Tibial nerve (tissue), 4 donors: Measurements from ENCODE around the gene BLOC1S3.

Source experiments
- CTCF ChIP-seq, 5 experiments: fragments of 200-600 bp in 3 of 5; fragments of 450-650 bp in 2 of 5; sonication (generic) in 3 of 5; IDR thresholded peaks; one replicate each; pipeline ENCODE4 v1.5.1; 2016 to 2019; ENCODE audit warnings: antibody characterized with exemption in 5 of 5, mild to moderate bottlenecking in 3 of 5, moderate library complexity in 2 of 5
- EP300 ChIP-seq, 2 donors: sonication (generic); formaldehyde crosslinking; IDR thresholded peaks; one replicate each; pipeline ENCODE4 v1.6.1; 2017; ENCODE audit warnings: antibody characterized with exemption in 2 of 2, mild to moderate bottlenecking in 1 of 2
- POLR2A ChIP-seq, 2 donors: fragments of 450-650 bp; IDR thresholded peaks; one replicate each; pipeline ENCODE4 v1.6.1; 2017; ENCODE audit warnings: antibody characterized with exemption in 2 of 2, mild to moderate bottlenecking in 2 of 2, moderate library complexity in 2 of 2

DNA sequence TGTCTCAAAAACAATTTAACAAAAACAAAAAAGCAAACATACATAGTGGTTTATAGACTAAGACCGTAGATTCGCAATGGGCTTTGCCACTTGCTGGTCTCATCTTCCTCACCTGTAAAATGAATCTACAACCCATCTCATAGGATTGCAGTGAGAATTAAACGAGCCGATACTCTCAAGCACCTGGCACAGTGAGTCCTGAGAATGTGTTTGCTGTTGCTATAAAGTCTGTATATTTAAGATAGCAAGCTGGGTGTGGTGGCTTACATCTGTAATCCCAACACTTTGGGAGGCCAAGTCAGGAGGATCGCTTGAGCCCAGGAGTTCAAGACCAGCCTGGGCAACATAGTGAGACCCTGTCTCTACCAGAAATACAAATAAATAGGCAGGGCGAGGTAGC is 44.1 kb downstream of the BLOC1S3 start:
- TF ChIP-seq CTCF (IDR thresholded peaks at IDR 0.05): no peak
- no peak for TF ChIP-seq EP300 (IDR thresholded peaks at IDR 0.05)
- TF ChIP-seq POLR2A (IDR thresholded peaks at IDR 0.05): no peak
